Activated naive CD8-positive, alpha-beta T cell treated with anti-CD3 and anti-CD28 coated beads, Interleukin-2, amount 10 ng/mL, durations not matched to agents 7 days and 5 days (primary cell): ENCODE measurements around the gene TNIK. TPM values are rescaled to one million over a fixed set of nuclear protein-coding genes. Genes with fewer than 3 reads are reported as not detected.

Experiments used
- ATAC-seq: fragments of 150-1000 bp; cut with Tn5 transposase; one replicate; pipeline ENCODE4 v1.10.0; 2021; ENCODE audit warnings: low read depth, moderate library complexity
- POLR2A ChIA-PET: fragments of 350-600 bp; sonication (Branson Sonifier 250); formaldehyde crosslinking; loops from one replicate; lab custom pipeline; 2021; ENCODE audit warnings: antibody characterized with exemption; lab: Charles Lee
- DNase-seq: peaks from one replicate; pipeline ENCODE4 v3.0.0; 2021
- H3K27ac Mint-ChIP-seq: one replicate; pipeline ENCODE4 v1.8.0; 2022; ENCODE audit warnings: mild to moderate bottlenecking, mixed read lengths
- H3K27me3 Mint-ChIP-seq: one replicate; pipeline ENCODE4 v1.8.0; 2022; ENCODE audit warnings: mild to moderate bottlenecking, moderate library complexity, mixed read lengths
- H3K36me3 Mint-ChIP-seq: one replicate; pipeline ENCODE4 v1.8.0; 2021; ENCODE audit warnings: mild to moderate bottlenecking, mixed read lengths
- H3K4me1 Mint-ChIP-seq: one replicate; pipeline ENCODE4 v1.8.0; 2021; ENCODE audit warnings: mixed read lengths
- H3K4me3 Mint-ChIP-seq: one replicate; pipeline ENCODE4 v1.8.0; 2022; ENCODE audit warnings: mild to moderate bottlenecking, moderate library complexity, mixed read lengths
- H3K9me3 Mint-ChIP-seq: one replicate; pipeline ENCODE4 v1.8.0; 2021; ENCODE audit warnings: mixed read lengths
- total RNA-seq, 2 experiments: library from RNA; stranded (reverse); gene quantifications; one replicate each; pipeline ENCODE4 v1.2.3, GENCODE V29; 2021

Gene TNIK
- total RNA-seq, 2 experiments from 2014 or later: 47.6 to 52.7 TPM

DNA sequence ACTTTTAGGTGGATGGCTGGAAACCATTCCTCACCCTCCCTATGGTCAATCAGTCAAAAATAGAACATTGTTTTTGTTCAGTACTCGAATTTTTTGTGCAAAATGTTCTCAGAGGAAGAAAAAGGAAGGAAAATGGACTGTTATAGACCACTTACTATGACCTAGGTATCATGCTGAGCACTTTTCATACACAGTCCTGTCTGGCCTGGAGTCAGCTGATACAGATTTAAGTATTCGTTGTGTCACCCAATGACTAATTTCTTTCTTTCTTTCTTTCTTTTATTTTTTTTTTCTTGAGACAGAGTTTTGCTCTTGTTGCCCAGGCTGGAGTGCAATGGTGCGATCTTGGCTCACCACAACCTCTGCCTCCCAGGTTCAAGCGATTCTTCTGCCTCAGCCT is 29.1 kb upstream of the TNIK start:
- no peak overlapping the region for H3K27ac Mint-ChIP-seq
- no peak for ATAC-seq

DNA sequence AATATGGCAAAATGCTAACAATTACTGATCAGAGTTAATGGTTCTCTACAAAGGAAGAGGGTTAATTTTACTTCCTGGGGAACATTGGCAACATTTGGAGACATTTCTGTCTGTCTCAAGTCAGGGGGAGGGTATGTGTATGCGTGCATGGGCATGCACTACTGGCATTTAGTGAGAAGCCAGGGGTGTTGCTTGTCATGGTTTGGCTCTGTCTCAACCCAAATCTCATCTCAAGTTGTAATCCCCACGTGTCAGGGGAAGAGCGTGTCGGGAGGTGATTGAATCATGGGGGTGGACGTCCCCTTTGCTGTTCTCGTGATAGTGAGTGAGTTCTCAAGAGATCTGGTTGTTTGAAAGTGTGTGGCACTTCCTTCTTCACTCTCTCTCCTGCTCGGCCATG is 28.3 kb upstream of the TNIK start:
- H3K4me1 Mint-ChIP-seq: peaks cover 20% of the 10 kb centered on the region
- POLR2A ChIA-PET: no interaction called here
- no peak for DNase-seq

More for the DNA sequence above, 29.1 kb upstream of the TNIK start:
- no peaks in the 10 kb centered on the region for H3K27me3 Mint-ChIP-seq
- no peaks in the 10 kb centered on the region for H3K9me3 Mint-ChIP-seq
- POLR2A ChIA-PET: no interaction called here
- peaks cover 27% of the 10 kb centered on the region for H3K4me1 Mint-ChIP-seq
- DNase-seq: no peak
- H3K36me3 Mint-ChIP-seq: peaks cover 4% of the 10 kb centered on the region
- H3K4me3 Mint-ChIP-seq: no peak overlapping the region

DNA sequence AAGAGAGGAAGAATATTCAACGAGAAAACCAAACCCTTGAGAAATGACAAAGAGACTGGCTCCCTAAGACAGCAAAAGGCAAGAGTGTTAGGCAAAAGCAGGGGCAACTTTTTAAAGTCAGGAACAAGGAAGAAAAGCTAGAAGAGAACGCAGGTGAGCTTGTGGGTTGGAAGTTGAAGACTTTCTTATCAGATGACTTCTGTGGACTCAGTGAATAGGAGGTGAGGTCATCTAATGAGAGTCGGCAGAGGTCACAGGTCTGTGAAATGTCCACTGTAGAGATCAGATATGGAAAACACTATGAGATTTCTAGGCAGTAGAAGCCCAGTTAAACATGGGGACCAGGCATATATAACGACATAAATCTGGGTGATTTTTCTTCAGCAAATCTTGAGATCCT is 27.2 kb upstream of the TNIK start:
- no peaks in the 10 kb centered on the region for H3K27me3 Mint-ChIP-seq
- no peak overlapping the region for H3K27ac Mint-ChIP-seq
- ATAC-seq (no peak), DNase-seq (no peak)
- H3K4me3 Mint-ChIP-seq: no peak overlapping the region
- POLR2A ChIA-PET: no interaction called here
- peaks cover 2% of the 10 kb centered on the region for H3K36me3 Mint-ChIP-seq
- peaks cover 14% of the 10 kb centered on the region for H3K4me1 Mint-ChIP-seq
- no peaks in the 10 kb centered on the region for H3K9me3 Mint-ChIP-seq

More for the DNA sequence above, 28.3 kb upstream of the TNIK start:
- Mint-ChIP-seq H3K36me3 (peaks cover 4% of the 10 kb centered on the region), H3K9me3 (no peaks in the 10 kb centered on the region), H3K27me3 (no peaks in the 10 kb centered on the region), H3K4me3 (no peak overlapping the region), H3K27ac (no peak overlapping the region)
- ATAC-seq: no peak

DNA sequence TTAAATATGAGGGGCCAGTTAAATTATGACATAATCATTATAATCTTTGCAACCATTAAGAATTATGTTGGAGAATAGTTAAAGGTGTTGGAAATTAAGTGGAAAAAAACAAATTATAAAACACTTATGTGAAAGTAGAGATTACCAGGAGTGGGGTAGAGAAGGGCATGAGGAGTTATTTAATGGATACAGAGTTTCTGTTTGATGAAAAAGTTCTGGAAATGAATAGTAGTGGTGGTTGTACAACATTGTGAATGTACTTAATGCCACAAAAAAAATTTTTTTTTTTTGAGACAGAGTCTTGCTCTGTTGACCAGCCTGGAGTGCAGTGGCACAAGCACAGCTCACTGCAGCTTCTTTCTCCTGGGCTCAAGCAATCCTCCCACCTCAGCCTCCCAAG is 25.1 kb upstream of the TNIK start:
- POLR2A ChIA-PET: no interaction called here
- Mint-ChIP-seq H3K4me3 (no peak overlapping the region), H3K9me3 (no peaks in the 10 kb centered on the region), H3K36me3 (peaks cover 2% of the 10 kb centered on the region), H3K27me3 (no peaks in the 10 kb centered on the region), H3K27ac (no peak overlapping the region), H3K4me1 (peaks cover 9% of the 10 kb centered on the region)
- ATAC-seq (no peak), DNase-seq (no peak)

DNA sequence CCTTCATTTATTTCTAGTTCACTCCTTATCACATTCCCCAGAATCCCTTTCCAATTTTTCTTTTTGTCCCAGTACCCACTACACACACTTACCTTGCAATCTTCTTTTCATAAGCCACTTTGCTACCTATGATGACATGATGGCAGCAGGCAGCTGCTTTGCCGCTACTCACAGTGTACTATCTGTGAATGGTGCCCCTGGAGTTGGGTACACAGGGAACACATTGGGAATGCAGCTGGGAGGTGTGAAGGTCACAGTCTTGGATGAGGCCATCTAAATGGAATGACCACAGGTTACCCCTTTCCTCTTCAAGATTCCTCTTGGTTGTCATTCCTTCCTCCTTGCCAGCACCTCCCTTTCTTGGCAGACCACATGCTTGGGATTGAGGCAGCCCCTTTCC is 20.8 kb upstream of the TNIK start:
- H3K27ac Mint-ChIP-seq: peak overlapping the region; percentile 73
- POLR2A ChIA-PET: interaction anchor here (1.4 kb wide), 1 partner anchor 20 kb away, joined by 4 read pairs; the partner anchor contains the start of gene TNIK
- peaks cover 11% of the 10 kb centered on the region for H3K4me1 Mint-ChIP-seq
- H3K4me3 Mint-ChIP-seq: peak overlapping the region; percentile 14
- ATAC-seq: no peak
- DNase-seq: no peak
- H3K36me3 Mint-ChIP-seq: no peaks in the 10 kb centered on the region
- H3K9me3 Mint-ChIP-seq: no peaks in the 10 kb centered on the region
- H3K27me3 Mint-ChIP-seq: no peaks in the 10 kb centered on the region

DNA sequence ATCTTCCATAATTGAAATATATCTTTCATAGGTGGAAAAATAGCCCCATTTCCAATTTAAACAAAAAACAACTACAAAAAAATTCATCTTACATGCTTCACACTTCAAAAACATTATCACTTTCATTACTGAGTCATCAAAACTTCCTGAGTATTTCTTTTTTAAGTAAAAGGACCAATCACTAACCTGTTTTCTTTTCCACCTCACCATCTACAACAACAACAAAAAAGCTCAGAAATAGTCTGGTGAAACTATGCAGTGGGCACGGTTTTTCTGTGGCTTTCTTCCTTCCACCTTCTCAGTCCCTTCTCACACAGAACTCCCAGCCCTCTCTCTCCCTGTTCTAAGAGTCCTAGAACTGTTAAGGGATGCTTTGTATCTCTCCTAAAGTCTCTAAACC is 20.3 kb upstream of the TNIK start:
- DNase-seq: no peak

DNA sequence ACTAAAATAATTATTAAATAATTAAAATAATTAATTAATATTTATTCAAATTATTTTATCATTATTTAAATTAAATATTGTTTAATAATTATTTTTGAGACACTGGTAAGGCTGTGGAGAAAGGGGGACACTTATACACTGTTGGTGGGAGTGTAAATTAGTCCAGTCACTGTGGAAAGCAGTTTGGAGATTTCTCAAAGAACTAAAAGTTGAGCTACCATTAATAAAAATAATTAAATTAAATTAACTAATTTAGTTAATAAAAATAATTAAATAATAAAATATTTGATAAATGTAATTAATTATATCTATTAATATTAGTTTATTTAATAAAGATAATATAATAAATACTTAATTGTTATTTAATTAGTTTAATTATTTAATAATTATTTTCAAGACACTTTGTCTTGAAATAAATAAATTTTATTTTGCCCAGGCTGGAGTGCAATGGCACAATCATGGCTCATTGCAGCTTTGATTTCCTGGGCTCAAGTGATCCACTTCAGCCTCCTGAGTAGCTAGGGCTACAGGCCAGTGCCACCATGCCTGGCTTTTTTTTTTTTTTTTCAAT is 16.4 kb upstream of the TNIK start:
- POLR2A ChIA-PET: interaction anchor here (1.0 kb wide), 1 partner anchor 15 kb away, joined by 3 read pairs; no protein-coding TSS in a partner anchor
- Mint-ChIP-seq H3K4me3 (no peak overlapping the region), H3K36me3 (no peaks in the 10 kb centered on the region)

More for the DNA sequence above, 20.3 kb upstream of the TNIK start:
- POLR2A ChIA-PET: interaction anchor here (1.0 to 1.4 kb wide), 2 partner anchors 11 to 20 kb away, joined by 3 to 4 read pairs; partner anchors contain the start of gene TNIK
- Mint-ChIP-seq H3K27me3 (no peaks in the 10 kb centered on the region), H3K4me3 (peak overlapping the region; percentile 14), H3K9me3 (no peaks in the 10 kb centered on the region), H3K4me1 (peaks cover 11% of the 10 kb centered on the region), H3K27ac (peak overlapping the region; percentile 73), H3K36me3 (no peaks in the 10 kb centered on the region)
- peak; percentile 65 for ATAC-seq

DNA sequence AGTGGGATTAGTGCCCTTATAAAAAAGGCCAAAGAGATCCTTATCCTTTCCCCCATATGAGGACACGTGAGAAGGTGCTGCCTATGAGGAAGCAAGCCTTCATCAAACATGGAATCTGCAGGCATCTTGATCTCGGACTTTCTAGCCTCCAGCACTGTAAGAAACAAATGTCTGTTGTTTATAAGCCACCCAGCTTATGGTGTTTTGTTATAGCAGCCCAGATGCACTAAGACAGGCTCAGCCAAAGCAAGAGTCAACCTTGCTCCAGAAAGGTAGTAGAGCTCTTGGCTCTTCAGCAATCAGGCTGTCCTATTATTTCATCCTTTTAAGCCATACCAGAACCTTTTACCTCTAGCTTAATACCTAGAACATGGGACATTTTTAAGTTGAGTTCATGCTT is 12.3 kb upstream of the TNIK start:
- no peaks in the 10 kb centered on the region for H3K27me3 Mint-ChIP-seq
- H3K27ac Mint-ChIP-seq: no peak overlapping the region
- H3K36me3 Mint-ChIP-seq: no peaks in the 10 kb centered on the region
- peaks cover 1% of the 10 kb centered on the region for H3K9me3 Mint-ChIP-seq
- POLR2A ChIA-PET: no interaction called here
- no peaks in the 10 kb centered on the region for H3K4me1 Mint-ChIP-seq
- H3K4me3 Mint-ChIP-seq: no peak overlapping the region
- DNase-seq (no peak), ATAC-seq (no peak)

More for the DNA sequence above, 16.4 kb upstream of the TNIK start:
- peaks cover 1% of the 10 kb centered on the region for H3K9me3 Mint-ChIP-seq
- DNase-seq: no peak
- H3K27ac Mint-ChIP-seq: no peak overlapping the region
- no peak for ATAC-seq
- H3K4me1 Mint-ChIP-seq: peaks cover 11% of the 10 kb centered on the region
- no peaks in the 10 kb centered on the region for H3K27me3 Mint-ChIP-seq

DNA sequence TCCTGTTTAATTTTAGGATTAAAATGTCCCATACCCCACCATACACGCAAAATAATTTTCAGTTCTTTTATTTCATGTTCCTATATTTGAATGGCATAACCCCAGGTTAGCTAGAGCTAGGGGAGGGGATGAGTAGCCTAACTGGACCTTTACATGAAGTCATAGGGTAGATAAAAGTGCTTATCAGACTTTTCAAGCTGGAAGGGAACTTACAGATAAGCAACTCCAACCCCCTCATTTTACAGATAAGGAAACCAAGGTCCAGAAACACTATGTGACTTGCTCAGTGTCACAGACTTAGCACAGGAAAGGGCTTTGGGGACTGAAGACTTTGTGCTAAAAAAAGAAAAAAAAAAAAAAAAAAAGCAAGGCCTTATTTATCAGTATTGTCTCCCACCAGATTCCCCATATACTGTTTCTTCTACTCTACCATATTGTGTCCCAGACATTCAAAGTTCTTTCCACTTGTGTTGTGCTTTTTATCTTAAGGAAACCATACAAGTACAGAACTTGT is 10.6 kb upstream of the TNIK start:
- no peak for ATAC-seq
- Mint-ChIP-seq H3K4me1 (peaks cover 2% of the 10 kb centered on the region), H3K4me3 (no peak overlapping the region), H3K36me3 (no peaks in the 10 kb centered on the region), H3K9me3 (peaks cover 3% of the 10 kb centered on the region), H3K27ac (no peak overlapping the region), H3K27me3 (no peaks in the 10 kb centered on the region)
- no peak for DNase-seq
- POLR2A ChIA-PET: interaction anchor here (0.6 kb wide), 1 partner anchor 288 kb away, joined by 4 read pairs; no protein-coding TSS in a partner anchor

DNA sequence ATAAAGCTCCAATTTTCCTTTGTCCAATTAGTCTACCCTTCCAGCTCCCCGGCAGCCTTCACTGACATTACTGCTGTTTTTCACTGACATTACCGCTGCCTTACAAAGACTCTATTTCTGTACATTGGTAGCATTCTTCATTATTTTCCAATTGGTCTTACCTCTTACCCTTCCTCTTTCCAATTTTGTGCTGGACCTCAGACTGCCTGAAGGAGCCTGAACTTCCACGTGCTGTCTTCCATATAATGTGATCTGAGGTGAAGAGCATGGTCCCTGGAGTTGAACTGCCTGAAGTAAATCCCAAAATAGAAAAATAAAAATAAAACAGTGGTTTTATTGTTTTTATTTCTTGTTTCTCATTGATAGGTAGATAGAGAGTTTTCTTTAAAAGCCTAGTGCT is 9.2 kb upstream of the TNIK start:
- no peak for DNase-seq
- Mint-ChIP-seq H3K4me3 (no peak overlapping the region), H3K36me3 (peaks cover 3% of the 10 kb centered on the region), H3K27me3 (no peaks in the 10 kb centered on the region), H3K4me1 (peaks cover 2% of the 10 kb centered on the region), H3K27ac (no peak overlapping the region), H3K9me3 (peaks cover 5% of the 10 kb centered on the region)
- no peak for ATAC-seq
- POLR2A ChIA-PET: no interaction called here

DNA sequence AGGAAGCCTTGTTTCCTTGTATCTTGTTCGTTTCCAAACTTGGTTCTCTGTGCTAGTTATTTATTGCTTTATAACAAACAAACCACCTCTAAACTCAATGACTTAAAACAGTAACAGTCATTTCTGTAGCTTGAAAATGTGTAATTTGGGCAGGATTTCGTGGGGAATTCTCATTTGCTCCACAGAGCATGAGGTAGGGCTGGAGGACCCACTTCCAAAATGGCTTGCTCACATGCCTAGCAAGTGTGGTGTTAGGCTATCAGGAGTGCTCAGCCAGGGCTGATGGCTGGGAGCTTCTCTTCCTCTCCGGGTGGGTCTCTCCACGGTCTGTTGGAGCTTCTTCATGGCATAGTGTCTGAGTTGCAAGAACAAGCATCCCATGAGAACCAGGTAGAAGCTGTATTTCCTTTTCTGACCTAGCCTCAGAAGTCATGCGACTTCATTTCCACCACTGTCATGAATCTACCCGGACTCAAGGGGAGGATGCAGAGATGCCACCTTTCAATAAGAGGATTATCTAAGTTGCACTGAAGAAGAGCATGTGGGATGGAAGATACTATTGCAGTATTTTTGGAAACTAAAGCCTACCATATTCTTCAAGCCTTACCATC is 8.2 kb upstream of the TNIK start:
- no peak overlapping the region for H3K27ac Mint-ChIP-seq
- H3K4me1 Mint-ChIP-seq: peaks cover 2% of the 10 kb centered on the region
- H3K4me3 Mint-ChIP-seq: no peak overlapping the region
- H3K27me3 Mint-ChIP-seq: no peaks in the 10 kb centered on the region
- DNase-seq: no peak
- POLR2A ChIA-PET: no interaction called here
- H3K36me3 Mint-ChIP-seq: peaks cover 7% of the 10 kb centered on the region
- ATAC-seq: no peak
- H3K9me3 Mint-ChIP-seq: peaks cover 7% of the 10 kb centered on the region

DNA sequence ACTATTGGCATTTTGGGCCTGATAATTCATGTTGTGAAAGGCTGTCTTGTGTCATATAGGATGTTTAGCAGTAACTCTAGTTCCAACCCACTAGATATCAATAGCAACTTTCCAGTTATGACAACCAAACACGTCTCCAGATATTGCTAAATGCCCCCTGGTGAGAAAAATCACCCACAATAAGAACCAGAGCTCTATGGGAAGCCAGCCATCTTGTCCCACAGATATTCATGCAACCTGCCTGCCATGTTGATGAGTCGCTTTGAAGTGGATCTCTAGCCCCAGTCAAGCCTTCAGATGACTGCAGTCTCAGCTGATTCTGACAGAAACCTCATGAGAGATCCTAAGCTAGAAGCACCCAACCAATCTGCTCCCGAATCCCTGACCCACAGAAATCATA is 5.6 kb upstream of the TNIK start:
- ATAC-seq (no peak), DNase-seq (no peak)
- POLR2A ChIA-PET: no interaction called here
- Mint-ChIP-seq H3K27me3 (no peaks in the 10 kb centered on the region), H3K9me3 (peaks cover 7% of the 10 kb centered on the region), H3K4me3 (no peak overlapping the region), H3K36me3 (peaks cover 7% of the 10 kb centered on the region), H3K4me1 (peaks cover 14% of the 10 kb centered on the region), H3K27ac (no peak overlapping the region)

DNA sequence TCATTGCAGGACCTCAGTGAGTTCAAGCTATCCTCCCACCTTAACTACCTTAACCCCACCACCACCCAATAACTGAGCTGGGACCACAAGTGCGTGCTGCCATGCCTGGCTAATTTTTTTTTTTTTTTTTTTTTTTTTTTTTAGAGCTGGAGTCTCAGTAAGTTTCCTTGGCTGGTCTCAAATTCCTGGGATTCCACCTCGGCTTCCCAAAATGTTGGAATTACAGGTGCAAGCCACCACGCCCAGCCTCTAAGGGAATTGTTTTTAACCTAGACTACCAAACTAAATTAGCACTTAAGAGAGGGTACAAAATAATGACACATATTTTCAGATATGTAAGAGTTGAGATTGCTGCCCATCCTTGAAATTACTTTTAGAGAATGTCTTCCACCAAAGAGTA is 4.3 kb upstream of the TNIK start:
- DNase-seq (no peak), ATAC-seq (no peak)
- Mint-ChIP-seq H3K36me3 (peaks cover 7% of the 10 kb centered on the region), H3K27me3 (no peaks in the 10 kb centered on the region), H3K27ac (no peak overlapping the region), H3K4me3 (no peak overlapping the region), H3K9me3 (peaks cover 7% of the 10 kb centered on the region), H3K4me1 (peaks cover 14% of the 10 kb centered on the region)
- POLR2A ChIA-PET: no interaction called here

DNA sequence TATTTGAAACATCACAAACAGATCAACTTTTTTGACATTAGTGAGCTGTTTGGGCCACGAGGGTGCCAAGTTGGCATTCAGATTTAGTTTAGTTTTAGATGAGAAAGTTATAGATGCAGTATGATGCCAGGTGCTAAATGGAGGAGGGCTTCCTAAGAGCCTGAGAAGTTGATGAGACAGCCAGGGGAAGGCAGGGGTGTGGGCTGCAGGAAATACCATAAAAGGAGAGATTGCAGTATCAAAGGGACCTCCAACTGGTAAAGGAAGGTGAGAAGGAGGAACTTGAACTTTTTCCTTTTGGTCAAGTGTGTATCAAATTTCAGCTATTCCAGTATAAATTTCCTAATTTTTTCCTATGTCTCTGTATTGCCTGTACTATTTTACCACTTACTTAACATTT is 2.0 kb upstream of the TNIK start:
- peak overlapping the region; percentile 91 for H3K27ac Mint-ChIP-seq
- H3K4me3 Mint-ChIP-seq: peak overlapping the region; percentile 93
- peaks cover 7% of the 10 kb centered on the region for H3K9me3 Mint-ChIP-seq
- POLR2A ChIA-PET: no interaction called here
- DNase-seq (no peak), ATAC-seq (no peak)
- H3K36me3 Mint-ChIP-seq: peaks cover 7% of the 10 kb centered on the region
- H3K4me1 Mint-ChIP-seq: peaks cover 23% of the 10 kb centered on the region
- H3K27me3 Mint-ChIP-seq: no peaks in the 10 kb centered on the region
